Esophagus (tissue), 2 donors: ENCODE data around the gene LAT. TPM values are rescaled to one million over a fixed set of nuclear protein-coding genes. Genes with fewer than 3 reads are reported as not detected.
"Not testable (repeated sequence)": the region's sequence is repeated elsewhere in the genome, so short reads cannot be mapped to it uniquely, and the experiment has no call there.

Source experiments
- H3K27ac ChIP-seq, 2 donors: one replicate each; pipeline ENCODE4 v1.5.1; 2013; ENCODE audit warnings: low read depth in 2 of 2, mild to moderate bottlenecking in 2 of 2, inconsistent platforms in 1 of 2, low read length in 1 of 2, moderate library complexity in 1 of 2
- H3K27me3 ChIP-seq, 2 donors: one replicate each; pipeline ENCODE4 v1.6.1; 2013; ENCODE audit warnings: low read length in 2 of 2, control low read depth in 1 of 2, mild to moderate bottlenecking in 1 of 2; ENCODE audit not compliant: insufficient read depth in 2 of 2, control insufficient read depth in 1 of 2
- H3K36me3 ChIP-seq, 2 donors: one replicate each; pipeline ENCODE4 v1.6.1; 2013; ENCODE audit warnings: low read length in 1 of 2; ENCODE audit not compliant: control insufficient read depth in 2 of 2, insufficient read depth in 2 of 2
- H3K4me1 ChIP-seq, 2 donors: one replicate each; pipeline ENCODE4 v1.6.1; 2013; ENCODE audit warnings: low read length in 1 of 2; ENCODE audit not compliant: control insufficient read depth in 2 of 2, insufficient read depth in 2 of 2
- H3K4me3 ChIP-seq, 2 donors: one replicate each; pipeline ENCODE4 v1.5.1; 2013; ENCODE audit warnings: low read length in 2 of 2, mild to moderate bottlenecking in 2 of 2, low read depth in 1 of 2, moderate library complexity in 1 of 2
- H3K9me3 ChIP-seq, 2 donors: one replicate each; pipeline ENCODE4 v1.6.1; 2013; ENCODE audit warnings: mild to moderate bottlenecking in 2 of 2, low read depth in 1 of 2, low read length in 1 of 2, moderate library complexity in 1 of 2; ENCODE audit not compliant: control insufficient read depth in 2 of 2, insufficient read depth in 1 of 2
- WGBS, 2 donors: extraction: QIAGEN DNeasy Blood & Tissue Kit; methylation state at CpG; one replicate each; pipeline ENCODE4 v1.1.7; 2013; 5-methylcytosine and 5-hydroxymethylcytosine counted together
- polyA plus RNA-seq, 2 donors: library from polyadenylated mRNA; stranded (reverse); fragments of 200-250 nt; gene quantifications; one replicate each; pipeline ENCODE4 v1.2.3, GENCODE V29; 2013
- donor health status: healthy with polysubstance abuse.
- donor health status: Bipolar disorder and iron deficiency.

LAT gene
- polyA plus RNA-seq, 2 donors, result 7.4 to 13.6 TPM

DNA sequence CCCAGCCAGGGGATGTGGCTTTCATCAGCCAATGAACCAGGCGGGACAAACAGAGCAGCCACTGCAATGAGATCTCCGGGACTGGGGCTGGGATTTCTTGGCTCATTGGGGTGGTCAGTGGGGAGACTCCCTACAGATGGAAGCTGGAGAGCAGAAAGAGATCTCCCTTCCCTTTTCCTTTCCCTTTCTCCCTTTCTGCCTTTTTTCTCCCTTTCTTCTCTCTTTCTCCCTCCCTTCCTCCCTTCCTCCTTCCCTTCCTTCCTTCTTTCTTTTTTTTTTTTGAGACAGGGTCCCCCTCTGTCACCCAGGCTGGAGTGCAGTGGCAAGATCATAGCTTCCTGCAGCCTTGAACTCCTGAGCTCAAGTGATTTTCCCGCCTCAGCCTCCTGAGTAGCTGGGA lies 14.0 kb downstream of the LAT start:
- Histone ChIP-seq H3K9me3 (no peaks in the 10 kb centered on the region), H3K27me3 (no peaks in the 10 kb centered on the region), H3K4me3 (no peak overlapping the region), H3K36me3 (no peaks in the 10 kb centered on the region), H3K4me1 (no peaks in the 10 kb centered on the region), H3K27ac (no peak overlapping the region)
- 80 to 81% methylated on average over 3 of the region's 3 CpGs for WGBS, 2 donors

- Histone ChIP-seq H3K4me1 (no peaks in the 10 kb centered on the region), H3K4me3 (no peak overlapping the region), H3K27ac (no peak overlapping the region), H3K27me3 (no peaks in the 10 kb centered on the region), H3K36me3 (no peaks in the 10 kb centered on the region), H3K9me3 (no peaks in the 10 kb centered on the region)
- WGBS, 2 donors, result 76% methylated on average over 4 of the region's 4 CpGs
These were observed 14.7 kb downstream of the LAT start for GRCh38 chr16:28999577-28999976.

- H3K4me3 ChIP-seq, result no peak overlapping the region
- H3K27ac ChIP-seq, result no peak overlapping the region
- WGBS, 2 donors, result 82 to 91% methylated on average over 2 of the region's 2 CpGs
These were observed 15.2 kb downstream of the LAT start for GRCh38 chr16:29000019-29000418.

DNA sequence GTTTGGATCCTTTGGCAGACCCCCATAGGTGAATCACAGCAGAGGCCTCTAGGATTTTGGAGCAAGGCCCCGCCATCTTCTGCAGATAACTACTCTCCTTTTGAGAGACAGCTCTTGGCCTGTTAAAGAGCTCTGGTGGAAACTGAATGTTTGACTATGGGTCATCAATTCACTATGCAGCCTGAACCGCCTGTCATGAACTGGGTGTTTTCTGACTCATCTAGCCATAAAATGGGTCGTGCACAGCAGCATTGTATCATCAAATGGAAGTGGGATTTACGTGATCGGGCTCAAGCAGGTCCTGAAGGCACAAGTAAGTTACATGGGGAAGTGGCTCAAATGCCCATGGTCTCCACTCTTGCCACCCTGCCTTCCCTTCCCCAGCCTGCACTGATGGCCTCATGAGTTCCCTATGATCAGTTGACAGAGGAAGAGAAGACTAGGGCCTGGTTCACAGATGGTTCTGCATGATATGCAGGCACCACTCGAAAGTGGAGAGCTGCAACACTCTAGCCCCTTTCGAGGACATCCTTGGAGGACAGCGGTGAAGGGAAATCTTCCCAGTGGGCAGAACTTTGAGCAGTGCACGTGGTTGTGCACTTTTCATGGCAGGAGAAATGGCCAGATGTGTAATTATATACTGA lies 19.8 kb downstream of the LAT start:
- H3K27ac ChIP-seq, H3K9me3 ChIP-seq, H3K36me3 ChIP-seq, H3K27me3 ChIP-seq, H3K4me1 ChIP-seq, H3K4me3 ChIP-seq: not testable (repeated sequence)
- 73 to 77% methylated on average over 9 of the region's 9 CpGs for WGBS, 2 donors

More at GRCh38 chr16:29000019-29000418, 15.2 kb downstream of the LAT start:
- Histone ChIP-seq H3K4me1 (no peaks in the 10 kb centered on the region), H3K27me3 (no peaks in the 10 kb centered on the region), H3K9me3 (no peaks in the 10 kb centered on the region), H3K36me3 (no peaks in the 10 kb centered on the region)

DNA sequence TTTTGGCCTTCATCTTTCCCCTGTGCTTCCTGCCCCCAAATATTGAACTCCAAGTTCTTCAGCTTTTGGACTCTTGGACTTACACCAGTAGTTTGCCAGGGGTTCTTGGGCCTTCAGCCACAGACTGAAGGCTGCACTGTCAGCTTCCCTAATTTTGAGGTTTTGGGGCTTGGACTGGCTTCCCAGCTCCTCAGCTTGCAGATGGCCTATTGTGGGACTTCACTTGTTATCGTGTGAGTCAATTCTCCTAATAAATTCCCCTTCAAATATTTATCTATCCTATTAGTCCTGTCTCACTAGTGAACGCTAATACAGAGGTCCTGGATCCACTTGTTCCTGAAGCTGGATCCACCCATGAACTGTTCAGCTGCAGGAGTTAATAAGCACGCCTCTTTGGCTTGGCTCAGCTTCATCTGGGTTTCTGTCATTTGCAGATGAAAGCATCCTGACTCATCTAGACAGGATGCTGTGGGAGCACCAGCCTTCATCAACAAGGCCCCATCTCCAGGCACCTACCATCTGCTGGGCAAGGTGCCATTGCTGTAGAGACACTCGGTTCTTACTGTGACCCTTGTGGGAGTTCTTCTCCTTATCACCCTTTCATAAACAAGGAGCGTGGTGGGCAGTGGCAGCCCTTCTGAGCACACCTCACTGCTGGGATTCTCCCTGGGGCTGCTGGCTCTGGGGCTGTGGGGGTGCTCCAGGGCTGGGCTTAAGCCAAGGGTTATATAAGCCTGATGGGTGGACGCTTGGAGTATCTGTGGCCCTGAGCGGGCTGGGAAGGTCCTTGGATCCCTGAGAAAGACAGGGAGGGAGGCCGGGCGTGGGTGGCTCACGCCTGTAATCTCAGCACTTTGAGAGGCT lies 23.1 kb downstream of the LAT start:
- no peaks in the 10 kb centered on the region for H3K27me3 ChIP-seq
- 60 to 66% methylated on average over 10 of the region's 10 CpGs for WGBS, 2 donors
- H3K27ac ChIP-seq, result no peak overlapping the region
- no peaks in the 10 kb centered on the region for H3K9me3 ChIP-seq
- no peak overlapping the region for H3K4me3 ChIP-seq
- H3K4me1 ChIP-seq, result no peaks in the 10 kb centered on the region
- H3K36me3 ChIP-seq, result no peaks in the 10 kb centered on the region

DNA sequence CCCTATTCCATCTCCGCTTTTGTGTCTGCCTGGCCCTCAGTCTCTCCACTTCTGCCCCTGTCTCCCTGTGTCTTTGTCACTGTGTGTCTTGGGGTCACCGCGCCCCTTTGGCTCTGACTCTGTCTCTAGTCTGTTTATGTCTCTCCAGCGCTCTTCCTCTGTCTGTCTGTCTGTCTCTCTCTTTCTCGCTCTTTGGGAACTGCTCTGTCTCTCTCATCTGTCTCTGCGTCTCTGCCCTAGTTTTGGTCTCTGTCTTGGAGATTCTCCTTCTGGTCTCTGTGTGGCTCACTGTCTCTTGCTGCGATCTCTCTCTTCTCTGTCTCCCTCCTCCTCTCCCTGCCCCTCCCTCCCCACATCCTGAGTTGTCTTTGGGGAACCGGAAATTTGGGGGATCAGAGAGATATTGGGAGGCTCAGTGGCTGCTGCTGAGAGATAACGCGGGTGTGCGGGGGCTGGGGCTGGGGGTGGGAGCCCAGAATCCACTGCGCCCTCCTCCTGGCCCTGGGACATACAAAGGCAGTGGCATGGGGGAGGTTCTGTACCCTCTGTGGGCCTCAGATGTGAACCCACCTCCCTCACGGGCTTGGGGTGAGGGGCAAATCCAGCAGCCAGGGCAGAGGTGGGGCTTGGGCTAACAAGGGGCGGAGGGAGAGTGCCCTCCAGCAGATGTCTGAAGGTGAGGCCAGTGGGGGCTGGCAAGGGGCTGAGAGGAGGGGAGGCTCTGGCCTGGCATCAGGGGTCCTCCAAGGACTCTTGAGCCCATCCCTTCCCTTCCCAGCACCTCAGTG lies 24.4 kb downstream of the LAT start:
- WGBS, 2 donors, result 62 to 63% methylated on average over 14 of the region's 14 CpGs
- Histone ChIP-seq H3K4me3 (no peak overlapping the region), H3K36me3 (no peaks in the 10 kb centered on the region), H3K9me3 (no peaks in the 10 kb centered on the region), H3K4me1 (no peaks in the 10 kb centered on the region), H3K27me3 (no peaks in the 10 kb centered on the region), H3K27ac (no peak overlapping the region)

DNA sequence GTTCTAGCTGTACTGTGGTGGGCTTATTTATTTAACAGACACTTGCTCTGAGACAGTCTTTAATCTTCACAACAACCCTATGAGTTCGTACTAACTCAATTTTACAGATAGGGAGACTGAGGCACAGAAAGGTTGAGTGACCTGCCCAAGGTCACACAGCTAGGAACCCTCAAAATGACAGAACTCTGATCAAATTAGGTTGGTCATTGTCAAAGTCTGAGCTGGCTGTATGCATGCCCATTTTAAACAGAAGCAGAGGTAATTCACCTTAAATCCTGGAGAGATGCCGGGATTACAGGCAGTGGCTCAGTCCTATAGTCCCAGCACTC lies 24.9 kb downstream of the LAT start:
- 79 to 91% methylated on average over 2 of the region's 2 CpGs for WGBS, 2 donors

DNA sequence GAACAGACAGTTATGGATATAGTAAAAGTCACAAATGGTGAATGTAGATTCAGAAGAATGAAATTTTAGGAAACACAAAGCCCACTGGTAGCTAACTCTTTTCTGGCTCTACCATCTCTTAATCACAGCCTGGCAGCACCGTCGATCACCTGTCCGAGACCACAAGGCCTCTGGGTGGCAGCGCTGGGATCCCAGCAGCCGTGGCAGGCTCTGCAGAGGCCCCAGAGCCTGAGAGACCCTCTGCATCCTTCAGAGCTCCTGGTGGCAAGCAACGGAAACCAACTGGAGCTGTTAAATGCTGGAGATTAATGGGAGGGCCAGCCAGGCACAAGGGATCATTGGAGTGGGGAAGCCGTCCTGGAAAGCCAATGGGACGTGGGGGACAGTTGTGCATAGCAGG lies 26.3 kb downstream of the LAT start:
- Histone ChIP-seq H3K36me3 (no peaks in the 10 kb centered on the region), H3K9me3 (no peaks in the 10 kb centered on the region), H3K27me3 (no peaks in the 10 kb centered on the region), H3K4me1 (no peaks in the 10 kb centered on the region), H3K27ac (no peak overlapping the region), H3K4me3 (no peak overlapping the region)
- WGBS, 2 donors, result 68 to 73% methylated on average over 8 of the region's 8 CpGs

More for the DNA sequence above, 24.9 kb downstream of the LAT start:
- Histone ChIP-seq H3K9me3 (no peaks in the 10 kb centered on the region), H3K27me3 (no peaks in the 10 kb centered on the region), H3K27ac (no peak overlapping the region), H3K4me1 (no peaks in the 10 kb centered on the region), H3K4me3 (no peak overlapping the region), H3K36me3 (no peaks in the 10 kb centered on the region)

GRCh38 chr16:29011851-29012250 lies 27.0 kb downstream of the LAT start:
- 79 to 89% methylated on average over 4 of the region's 4 CpGs for WGBS, 2 donors
- Histone ChIP-seq H3K36me3 (no peaks in the 10 kb centered on the region), H3K4me1 (no peaks in the 10 kb centered on the region), H3K9me3 (no peaks in the 10 kb centered on the region), H3K27me3 (no peaks in the 10 kb centered on the region), H3K27ac (no peak overlapping the region), H3K4me3 (no peak overlapping the region)
